ENCODE data around the gene VSNL1. TPM values are rescaled to one million over a fixed set of nuclear protein-coding genes. Genes with fewer than 3 reads are reported as not detected.

VSNL1 gene
- total RNA-seq, 1 donor from 2014 or later: 6.1 TPM

DNA sequence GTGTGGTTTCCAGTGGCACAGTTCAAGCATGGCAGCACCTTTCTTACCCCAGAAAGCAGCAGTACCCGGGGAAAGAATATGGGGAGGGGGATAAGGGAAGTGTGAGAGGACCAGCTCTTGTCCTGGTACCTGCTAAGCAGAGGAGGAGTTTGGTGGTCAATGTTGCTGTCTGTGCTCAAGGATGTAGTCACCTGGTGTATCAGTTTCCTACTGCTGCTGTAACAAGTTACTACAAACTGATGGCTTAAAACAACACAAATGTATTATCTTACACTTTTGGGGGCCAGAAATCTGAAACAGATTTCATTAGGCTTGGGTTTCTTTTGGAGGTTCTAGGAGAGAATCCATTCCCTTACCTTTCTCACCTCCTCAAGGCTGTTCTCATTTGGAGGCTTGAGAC is 77.5 kb downstream of the VSNL1 start:
- peaks cover 1% of the 10 kb centered on the region for H3K9me3 Mint-ChIP-seq (ENCODE audit: unreplicated experiment)
- H3K27ac Mint-ChIP-seq (ENCODE audit: unreplicated experiment): no peak overlapping the region
- no peaks in the 10 kb centered on the region for H3K36me3 Mint-ChIP-seq (ENCODE audit: unreplicated experiment)
- H3K27me3 Mint-ChIP-seq (ENCODE audit: unreplicated experiment): peaks cover 2% of the 10 kb centered on the region
- TF ChIP-seq, protein P1, sequence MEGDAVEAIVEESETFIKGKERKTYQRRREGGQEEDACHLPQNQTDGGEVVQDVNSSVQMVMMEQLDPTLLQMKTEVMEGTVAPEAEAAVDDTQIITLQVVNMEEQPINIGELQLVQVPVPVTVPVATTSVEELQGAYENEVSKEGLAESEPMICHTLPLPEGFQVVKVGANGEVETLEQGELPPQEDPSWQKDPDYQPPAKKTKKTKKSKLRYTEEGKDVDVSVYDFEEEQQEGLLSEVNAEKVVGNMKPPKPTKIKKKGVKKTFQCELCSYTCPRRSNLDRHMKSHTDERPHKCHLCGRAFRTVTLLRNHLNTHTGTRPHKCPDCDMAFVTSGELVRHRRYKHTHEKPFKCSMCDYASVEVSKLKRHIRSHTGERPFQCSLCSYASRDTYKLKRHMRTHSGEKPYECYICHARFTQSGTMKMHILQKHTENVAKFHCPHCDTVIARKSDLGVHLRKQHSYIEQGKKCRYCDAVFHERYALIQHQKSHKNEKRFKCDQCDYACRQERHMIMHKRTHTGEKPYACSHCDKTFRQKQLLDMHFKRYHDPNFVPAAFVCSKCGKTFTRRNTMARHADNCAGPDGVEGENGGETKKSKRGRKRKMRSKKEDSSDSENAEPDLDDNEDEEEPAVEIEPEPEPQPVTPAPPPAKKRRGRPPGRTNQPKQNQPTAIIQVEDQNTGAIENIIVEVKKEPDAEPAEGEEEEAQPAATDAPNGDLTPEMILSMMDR (IDR thresholded peaks at IDR 0.05; ENCODE audit: partially characterized antibody, unreplicated experiment): no peak
- no peak for DNase-seq
- H3K4me3 Mint-ChIP-seq (ENCODE audit: unreplicated experiment): no peak overlapping the region
- H3K4me1 Mint-ChIP-seq (ENCODE audit: low read depth, unreplicated experiment): peaks cover 14% of the 10 kb centered on the region

- TF ChIP-seq, protein P1 (IDR thresholded peaks at IDR 0.05; ENCODE audit: partially characterized antibody, unreplicated experiment): no peak
- Mint-ChIP-seq H3K9me3 (ENCODE audit: unreplicated experiment) (no peaks in the 10 kb centered on the region), H3K4me3 (ENCODE audit: unreplicated experiment) (no peak overlapping the region), H3K4me1 (ENCODE audit: low read depth, unreplicated experiment) (peaks cover 9% of the 10 kb centered on the region), H3K36me3 (ENCODE audit: unreplicated experiment) (no peaks in the 10 kb centered on the region), H3K27me3 (ENCODE audit: unreplicated experiment) (peaks cover 2% of the 10 kb centered on the region), H3K27ac (ENCODE audit: unreplicated experiment) (no peak overlapping the region)
- DNase-seq: no peak
These were observed 79.8 kb downstream of the VSNL1 start for GRCh38 chr2:17620280-17620679.

DNA sequence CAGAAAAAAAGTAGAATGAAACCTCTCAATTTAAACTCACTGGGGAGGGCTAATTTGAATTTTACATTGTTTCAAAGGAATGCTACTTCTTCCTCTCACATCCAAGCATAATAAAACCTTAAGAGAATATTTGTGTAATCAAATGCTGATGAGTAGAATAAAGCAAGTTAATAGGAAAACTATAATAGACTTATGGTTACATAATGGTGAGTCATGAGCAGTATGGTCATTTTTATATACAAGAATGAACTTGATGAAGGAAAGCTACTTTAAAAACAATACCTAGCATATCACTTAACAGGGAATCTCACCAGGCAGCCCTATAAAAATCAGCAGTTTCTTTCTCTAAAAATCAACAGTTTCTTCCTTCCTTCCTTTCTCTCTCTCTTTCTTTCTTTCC is 80.3 kb downstream of the VSNL1 start:
- TF ChIP-seq, protein P1 (IDR thresholded peaks at IDR 0.05; ENCODE audit: partially characterized antibody, unreplicated experiment): no peak
- H3K27me3 Mint-ChIP-seq (ENCODE audit: unreplicated experiment): peaks cover 2% of the 10 kb centered on the region
- no peak for DNase-seq
- peaks cover 7% of the 10 kb centered on the region for H3K4me1 Mint-ChIP-seq (ENCODE audit: low read depth, unreplicated experiment)
- H3K27ac Mint-ChIP-seq (ENCODE audit: unreplicated experiment): no peak overlapping the region
- H3K9me3 Mint-ChIP-seq (ENCODE audit: unreplicated experiment): no peaks in the 10 kb centered on the region
- no peaks in the 10 kb centered on the region for H3K36me3 Mint-ChIP-seq (ENCODE audit: unreplicated experiment)
- H3K4me3 Mint-ChIP-seq (ENCODE audit: unreplicated experiment): no peak overlapping the region

- TF ChIP-seq, protein P1 (IDR thresholded peaks at IDR 0.05; ENCODE audit: partially characterized antibody, unreplicated experiment): no peak
- Mint-ChIP-seq H3K36me3 (ENCODE audit: unreplicated experiment) (no peaks in the 10 kb centered on the region), H3K27ac (ENCODE audit: unreplicated experiment) (no peak overlapping the region), H3K4me1 (ENCODE audit: low read depth, unreplicated experiment) (peaks cover 7% of the 10 kb centered on the region), H3K27me3 (ENCODE audit: unreplicated experiment) (peaks cover 2% of the 10 kb centered on the region), H3K4me3 (ENCODE audit: unreplicated experiment) (no peak overlapping the region), H3K9me3 (ENCODE audit: unreplicated experiment) (no peaks in the 10 kb centered on the region)
- no peak for DNase-seq
These were observed 81.3 kb downstream of the VSNL1 start for GRCh38 chr2:17621781-17622180.

DNA sequence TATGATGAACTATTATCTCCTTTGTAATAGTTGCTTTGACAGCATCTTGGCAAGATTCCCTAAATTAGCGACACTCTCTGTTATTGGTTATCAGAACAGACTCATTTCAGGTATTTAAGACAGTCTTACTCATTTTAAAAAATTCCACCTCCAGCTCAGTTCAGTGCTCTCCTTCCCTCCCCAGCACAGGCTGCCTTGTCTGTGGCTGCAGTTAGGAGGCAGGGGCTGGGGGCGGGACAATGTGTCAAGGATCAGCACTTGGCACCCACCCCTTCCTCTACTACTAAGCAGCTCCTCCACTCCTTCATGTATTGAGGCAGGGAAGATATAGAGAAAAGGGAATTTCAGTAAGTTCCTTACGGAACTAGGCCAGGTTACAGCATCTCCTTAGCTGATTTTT is 85.0 kb downstream of the VSNL1 start:
- peaks cover 16% of the 10 kb centered on the region for H3K36me3 Mint-ChIP-seq (ENCODE audit: unreplicated experiment)
- DNase-seq: no peak
- H3K4me1 Mint-ChIP-seq (ENCODE audit: low read depth, unreplicated experiment): peaks cover 3% of the 10 kb centered on the region
- no peak overlapping the region for H3K27ac Mint-ChIP-seq (ENCODE audit: unreplicated experiment)
- H3K27me3 Mint-ChIP-seq (ENCODE audit: unreplicated experiment): peaks cover 2% of the 10 kb centered on the region
- no peak overlapping the region for H3K4me3 Mint-ChIP-seq (ENCODE audit: unreplicated experiment)
- TF ChIP-seq, protein P1 (IDR thresholded peaks at IDR 0.05; ENCODE audit: partially characterized antibody, unreplicated experiment): no peak
- peaks cover 3% of the 10 kb centered on the region for H3K9me3 Mint-ChIP-seq (ENCODE audit: unreplicated experiment)
